Activated naive CD8-positive, alpha-beta T cell (primary cell): ENCODE measurements around the gene ZBTB20.
A peak's percentile ranks its signal among the peaks of the same experiment; 100 is the strongest.

Experiments used
- H3K27ac Mint-ChIP-seq: one replicate; pipeline ENCODE4 v1.8.0; 2021; ENCODE audit warnings: mixed read lengths
- H3K27me3 Mint-ChIP-seq: one replicate; pipeline ENCODE4 v1.8.0; 2021; ENCODE audit warnings: mixed read lengths
- H3K36me3 Mint-ChIP-seq: one replicate; pipeline ENCODE4 v1.8.0; 2021; ENCODE audit warnings: mixed read lengths
- H3K4me1 Mint-ChIP-seq: one replicate; pipeline ENCODE4 v1.8.0; 2021; ENCODE audit warnings: low read depth, mixed read lengths
- H3K4me3 Mint-ChIP-seq: one replicate; pipeline ENCODE4 v1.8.0; 2021; ENCODE audit warnings: mild to moderate bottlenecking, mixed read lengths
- H3K9me3 Mint-ChIP-seq: one replicate; pipeline ENCODE4 v1.8.0; 2021; ENCODE audit warnings: low read depth, mixed read lengths

The ZBTB20 gene

DNA sequence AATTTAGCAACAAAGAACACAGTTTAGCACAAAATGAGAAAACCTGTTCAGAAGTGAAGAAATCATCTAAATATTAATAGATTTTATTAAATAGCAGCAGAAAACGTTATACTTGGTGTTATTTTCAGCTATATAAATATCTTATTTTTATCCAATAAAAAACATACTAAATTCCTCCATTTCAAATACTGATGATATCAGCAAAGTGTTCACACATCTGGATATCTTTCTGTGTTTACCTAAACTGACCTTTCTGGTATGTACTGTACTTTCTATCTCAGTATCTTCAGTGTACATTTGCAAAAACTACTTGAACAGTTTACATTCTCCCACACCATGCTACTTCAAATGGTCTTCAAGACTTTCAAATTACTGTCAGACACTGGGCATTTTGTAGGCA, 179.9 kb downstream of the ZBTB20 start:
- H3K36me3 Mint-ChIP-seq = peaks cover 23% of the 10 kb centered on the region
- H3K4me1 Mint-ChIP-seq = no peaks in the 10 kb centered on the region
- no peaks in the 10 kb centered on the region for H3K9me3 Mint-ChIP-seq
- H3K4me3 Mint-ChIP-seq = no peak overlapping the region
- no peaks in the 10 kb centered on the region for H3K27me3 Mint-ChIP-seq
- H3K27ac Mint-ChIP-seq = no peak overlapping the region

GRCh38 chr3:114962189-114962588, 184.9 kb downstream of the ZBTB20 start:
- no peaks in the 10 kb centered on the region for H3K27me3 Mint-ChIP-seq
- H3K4me3 Mint-ChIP-seq = no peak overlapping the region
- peaks cover 33% of the 10 kb centered on the region for H3K36me3 Mint-ChIP-seq
- H3K9me3 Mint-ChIP-seq = no peaks in the 10 kb centered on the region
- no peaks in the 10 kb centered on the region for H3K4me1 Mint-ChIP-seq
- H3K27ac Mint-ChIP-seq = no peak overlapping the region

- H3K27me3 Mint-ChIP-seq = no peaks in the 10 kb centered on the region
- H3K27ac Mint-ChIP-seq = no peak overlapping the region
- H3K4me1 Mint-ChIP-seq = no peaks in the 10 kb centered on the region
- H3K4me3 Mint-ChIP-seq = no peak overlapping the region
- peaks cover 37% of the 10 kb centered on the region for H3K36me3 Mint-ChIP-seq
- peaks cover 2% of the 10 kb centered on the region for H3K9me3 Mint-ChIP-seq
Measured at GRCh38 chr3:114958930-114959329, 188.2 kb downstream of the ZBTB20 start.

DNA sequence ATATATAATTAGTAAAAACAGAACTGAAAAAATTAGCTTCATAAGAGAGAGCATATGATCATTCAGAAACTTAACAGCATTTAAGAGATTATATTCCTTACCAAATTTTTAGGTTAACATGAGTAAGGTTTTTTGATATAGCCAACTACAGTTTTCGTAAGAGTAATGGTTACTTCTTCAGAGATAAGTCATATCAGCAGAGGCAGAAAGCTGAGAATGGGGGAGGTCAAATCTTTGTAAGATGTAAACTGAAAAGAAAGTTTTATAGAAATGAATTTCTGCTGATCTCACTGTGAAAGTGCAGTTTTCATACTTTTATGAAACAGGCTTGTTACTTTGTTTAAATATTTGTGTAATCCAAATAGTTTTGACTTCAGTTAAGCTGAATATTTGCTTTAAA, 193.3 kb downstream of the ZBTB20 start:
- Mint-ChIP-seq H3K4me1 (no peaks in the 10 kb centered on the region), H3K27me3 (no peaks in the 10 kb centered on the region), H3K36me3 (peaks cover 44% of the 10 kb centered on the region), H3K9me3 (peaks cover 12% of the 10 kb centered on the region), H3K27ac (no peak overlapping the region), H3K4me3 (no peak overlapping the region)

GRCh38 chr3:114953215-114953799, 193.8 kb downstream of the ZBTB20 start:
- H3K27ac Mint-ChIP-seq = peak overlapping the region; percentile 31

GRCh38 chr3:114942773-114943172, 204.3 kb downstream of the ZBTB20 start:
- Mint-ChIP-seq H3K27me3 (no peaks in the 10 kb centered on the region), H3K36me3 (peaks cover 38% of the 10 kb centered on the region), H3K9me3 (peaks cover 6% of the 10 kb centered on the region), H3K27ac (no peak overlapping the region), H3K4me1 (peaks cover 13% of the 10 kb centered on the region), H3K4me3 (no peak overlapping the region)

More at GRCh38 chr3:114953215-114953799, 193.8 kb downstream of the ZBTB20 start:
- Mint-ChIP-seq H3K36me3 (peaks cover 44% of the 10 kb centered on the region), H3K27me3 (no peaks in the 10 kb centered on the region), H3K4me1 (peaks cover 1% of the 10 kb centered on the region), H3K4me3 (no peak overlapping the region), H3K9me3 (peaks cover 12% of the 10 kb centered on the region)

DNA sequence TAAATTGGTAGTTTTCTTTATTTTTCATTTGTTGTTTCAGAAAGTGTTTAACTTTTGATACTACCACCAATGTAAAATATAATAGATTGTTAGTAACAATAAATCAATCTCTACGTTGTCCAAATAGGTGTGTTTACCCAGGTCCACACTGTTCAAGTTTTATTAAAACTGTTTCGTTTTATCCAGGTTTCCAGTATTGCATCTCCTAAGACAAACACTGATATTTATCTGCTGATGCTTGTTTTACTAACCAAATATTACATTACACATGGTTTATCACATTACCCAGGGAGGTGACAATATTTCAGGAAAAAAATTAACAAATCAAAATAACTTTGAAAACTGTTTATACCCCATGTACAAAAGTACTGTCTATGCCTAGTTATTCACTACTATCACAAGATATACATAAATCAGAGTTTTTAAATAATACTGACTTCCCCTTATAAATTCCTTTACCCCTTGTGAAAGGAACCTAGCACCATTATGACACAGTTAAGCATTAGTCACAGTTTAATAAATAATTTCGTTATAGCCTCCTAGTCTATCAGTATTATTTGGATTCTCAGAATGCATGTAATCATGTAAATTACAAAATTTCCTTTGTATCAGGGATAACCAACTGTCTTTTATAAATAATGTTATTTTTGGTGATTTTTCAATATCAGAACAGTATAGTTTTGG, 205.3 kb downstream of the ZBTB20 start:
- Mint-ChIP-seq H3K4me3 (no peak overlapping the region), H3K4me1 (peaks cover 11% of the 10 kb centered on the region), H3K27ac (no peak overlapping the region), H3K9me3 (peaks cover 3% of the 10 kb centered on the region), H3K36me3 (peaks cover 35% of the 10 kb centered on the region), H3K27me3 (no peaks in the 10 kb centered on the region)

DNA sequence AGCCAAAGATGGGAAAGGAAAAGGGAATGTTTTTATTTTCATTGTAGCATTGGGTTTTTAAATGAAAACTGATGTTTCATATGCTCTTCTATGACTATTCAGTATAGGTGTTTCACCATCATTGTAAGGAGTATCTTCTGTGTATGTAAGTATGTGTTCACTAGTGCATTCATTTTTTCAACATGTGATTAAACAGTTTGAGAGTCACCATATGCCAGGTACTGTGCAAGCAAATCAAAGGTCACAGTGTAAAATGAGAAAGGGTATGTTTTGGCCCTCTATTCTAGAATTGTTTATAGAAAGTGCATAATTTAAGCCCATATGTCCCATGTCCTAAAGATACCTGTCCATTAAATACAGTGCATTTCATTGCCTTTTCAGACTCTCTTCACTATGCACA, 207.2 kb downstream of the ZBTB20 start:
- Mint-ChIP-seq H3K27ac (no peak overlapping the region), H3K27me3 (no peaks in the 10 kb centered on the region), H3K4me1 (peaks cover 10% of the 10 kb centered on the region), H3K36me3 (peaks cover 34% of the 10 kb centered on the region), H3K9me3 (peaks cover 3% of the 10 kb centered on the region), H3K4me3 (no peak overlapping the region)

DNA sequence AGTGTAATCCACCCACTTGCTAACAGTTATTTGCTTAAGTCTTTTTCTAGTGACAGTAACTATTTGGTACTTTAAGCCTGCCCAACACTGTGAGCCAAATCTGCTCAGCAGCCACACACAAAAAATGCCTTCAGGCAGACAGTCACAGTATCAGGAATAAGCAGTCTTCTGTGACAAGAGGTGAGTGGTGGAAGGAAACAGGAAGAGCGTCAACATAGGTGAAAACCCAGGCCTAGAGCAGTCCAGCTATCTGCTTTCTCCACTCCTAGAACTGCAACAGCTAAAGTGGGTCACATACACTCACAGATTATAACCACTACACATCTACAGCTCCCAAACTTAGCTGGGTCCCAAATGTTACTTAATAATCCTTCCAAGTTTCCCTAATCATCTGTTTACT, 213.7 kb downstream of the ZBTB20 start:
- Mint-ChIP-seq H3K36me3 (peaks cover 44% of the 10 kb centered on the region), H3K9me3 (peaks cover 8% of the 10 kb centered on the region), H3K4me1 (no peaks in the 10 kb centered on the region), H3K27ac (peak overlapping the region; percentile 24), H3K4me3 (no peak overlapping the region), H3K27me3 (no peaks in the 10 kb centered on the region)

DNA sequence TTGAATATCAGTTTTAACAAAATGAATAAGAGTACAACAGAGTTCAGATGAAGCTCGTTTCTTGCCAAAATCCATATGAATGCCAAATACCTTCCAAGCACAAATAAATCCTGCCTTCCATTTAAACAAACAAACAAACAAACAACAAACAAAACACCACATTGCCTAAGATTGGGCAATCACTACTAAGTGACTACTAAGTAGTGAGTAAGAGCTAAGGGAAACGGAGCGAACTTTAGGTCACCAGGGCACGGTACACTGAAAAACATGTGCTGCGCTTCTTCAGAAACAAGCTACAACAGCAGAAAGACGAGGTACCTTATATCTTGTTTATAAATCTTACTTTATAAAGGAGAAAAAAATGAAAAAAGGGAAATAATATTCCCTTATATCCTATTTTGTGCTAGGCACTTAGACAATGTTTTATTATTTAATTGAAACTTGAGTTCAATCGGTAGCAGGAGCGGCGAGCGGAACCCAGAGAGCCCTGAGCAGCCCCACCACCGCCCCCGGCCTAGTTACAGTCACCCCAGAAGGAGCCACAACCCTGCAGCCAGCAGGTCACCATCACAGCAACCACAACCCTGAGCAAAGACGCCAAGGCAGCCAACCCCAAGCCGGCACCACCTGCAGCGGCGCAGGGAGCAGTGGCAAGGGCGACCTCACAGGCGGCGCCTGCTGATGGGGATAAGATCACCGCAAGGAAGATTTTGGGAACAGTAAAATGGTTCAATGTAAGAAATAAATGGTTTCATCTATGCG, 216.9 kb downstream of the ZBTB20 start:
- H3K4me3 Mint-ChIP-seq = no peak overlapping the region
- H3K27me3 Mint-ChIP-seq = no peaks in the 10 kb centered on the region
- H3K9me3 Mint-ChIP-seq = peaks cover 18% of the 10 kb centered on the region
- H3K27ac Mint-ChIP-seq = no peak overlapping the region
- no peaks in the 10 kb centered on the region for H3K4me1 Mint-ChIP-seq
- peaks cover 51% of the 10 kb centered on the region for H3K36me3 Mint-ChIP-seq

DNA sequence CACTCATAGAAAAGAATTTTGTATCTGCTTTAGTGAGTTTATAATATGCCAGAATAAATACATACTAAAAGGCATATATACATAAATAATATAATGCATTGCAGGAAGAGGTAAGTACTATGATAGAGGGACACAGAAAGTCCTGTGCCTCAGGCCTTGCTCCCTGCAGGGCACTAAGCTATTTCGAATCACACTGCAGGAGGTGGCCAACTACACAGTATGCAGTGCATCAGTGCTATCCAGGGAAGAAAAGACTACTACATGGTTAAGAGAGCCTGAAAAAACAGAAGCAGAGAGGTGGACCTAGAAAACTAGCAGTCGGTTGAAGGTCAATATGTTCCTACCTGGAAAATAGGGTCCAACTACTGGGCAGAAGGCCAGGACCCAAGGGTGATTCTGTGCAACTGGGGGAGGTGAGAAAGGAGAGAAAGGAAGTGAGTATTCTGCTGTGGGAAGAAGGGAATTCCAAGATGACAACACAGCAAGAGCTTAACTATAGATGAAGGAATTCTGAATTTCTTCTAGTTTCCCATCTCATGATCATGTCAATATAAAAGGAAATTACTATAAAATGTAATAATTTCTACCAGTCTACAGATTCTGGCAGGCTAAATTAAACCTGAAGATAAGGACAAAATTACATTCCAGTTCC, 218.0 kb downstream of the ZBTB20 start:
- Mint-ChIP-seq H3K4me3 (no peak overlapping the region), H3K36me3 (peaks cover 54% of the 10 kb centered on the region), H3K27me3 (no peaks in the 10 kb centered on the region), H3K4me1 (no peaks in the 10 kb centered on the region), H3K27ac (no peak overlapping the region), H3K9me3 (peaks cover 18% of the 10 kb centered on the region)

- peaks cover 15% of the 10 kb centered on the region for H3K4me1 Mint-ChIP-seq
- no peak overlapping the region for H3K4me3 Mint-ChIP-seq
- H3K27ac Mint-ChIP-seq = no peak overlapping the region
Measured at GRCh38 chr3:114904633-114905032, 242.5 kb downstream of the ZBTB20 start.

GRCh38 chr3:114903213-114903612, 243.9 kb downstream of the ZBTB20 start:
- H3K27ac Mint-ChIP-seq = no peak overlapping the region
- peaks cover 22% of the 10 kb centered on the region for H3K36me3 Mint-ChIP-seq
- H3K4me3 Mint-ChIP-seq = no peak overlapping the region
- peaks cover 15% of the 10 kb centered on the region for H3K4me1 Mint-ChIP-seq
- H3K9me3 Mint-ChIP-seq = no peaks in the 10 kb centered on the region
- H3K27me3 Mint-ChIP-seq = no peaks in the 10 kb centered on the region

More at GRCh38 chr3:114904633-114905032, 242.5 kb downstream of the ZBTB20 start:
- no peaks in the 10 kb centered on the region for H3K27me3 Mint-ChIP-seq
- no peaks in the 10 kb centered on the region for H3K9me3 Mint-ChIP-seq
- H3K36me3 Mint-ChIP-seq = peaks cover 25% of the 10 kb centered on the region

GRCh38 chr3:114902691-114903101, 244.4 kb downstream of the ZBTB20 start:
- Mint-ChIP-seq H3K27me3 (no peaks in the 10 kb centered on the region), H3K4me3 (no peak overlapping the region), H3K36me3 (peaks cover 20% of the 10 kb centered on the region), H3K9me3 (no peaks in the 10 kb centered on the region), H3K4me1 (peaks cover 15% of the 10 kb centered on the region), H3K27ac (no peak overlapping the region)

DNA sequence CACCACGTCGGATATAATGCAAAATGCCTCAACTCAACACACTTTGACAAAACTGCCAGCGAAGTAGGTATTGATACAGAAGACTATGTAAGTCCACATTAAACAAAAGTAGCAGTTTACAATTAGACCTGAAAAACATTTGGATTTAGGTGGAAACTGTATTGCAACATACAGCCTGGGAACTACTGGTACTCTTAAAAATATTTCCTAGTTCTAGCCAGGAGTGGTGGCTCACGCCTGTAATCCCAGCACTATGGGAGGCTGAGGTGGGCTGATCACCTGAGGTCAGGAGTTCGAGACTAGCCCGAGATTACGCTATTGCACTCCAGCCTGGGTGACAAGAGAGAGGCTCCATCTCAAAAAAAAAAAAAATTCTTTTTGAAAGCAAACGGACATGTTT, 246.2 kb downstream of the ZBTB20 start:
- H3K27me3 Mint-ChIP-seq = no peaks in the 10 kb centered on the region
- H3K27ac Mint-ChIP-seq = no peak overlapping the region
- H3K4me3 Mint-ChIP-seq = no peak overlapping the region
- H3K9me3 Mint-ChIP-seq = no peaks in the 10 kb centered on the region
- H3K36me3 Mint-ChIP-seq = peaks cover 18% of the 10 kb centered on the region
- peaks cover 14% of the 10 kb centered on the region for H3K4me1 Mint-ChIP-seq
